Measurements from ENCODE around the gene NDUFS1.
A peak's percentile ranks its signal among the peaks of the same experiment; 100 is the strongest.

Gene NDUFS1

DNA sequence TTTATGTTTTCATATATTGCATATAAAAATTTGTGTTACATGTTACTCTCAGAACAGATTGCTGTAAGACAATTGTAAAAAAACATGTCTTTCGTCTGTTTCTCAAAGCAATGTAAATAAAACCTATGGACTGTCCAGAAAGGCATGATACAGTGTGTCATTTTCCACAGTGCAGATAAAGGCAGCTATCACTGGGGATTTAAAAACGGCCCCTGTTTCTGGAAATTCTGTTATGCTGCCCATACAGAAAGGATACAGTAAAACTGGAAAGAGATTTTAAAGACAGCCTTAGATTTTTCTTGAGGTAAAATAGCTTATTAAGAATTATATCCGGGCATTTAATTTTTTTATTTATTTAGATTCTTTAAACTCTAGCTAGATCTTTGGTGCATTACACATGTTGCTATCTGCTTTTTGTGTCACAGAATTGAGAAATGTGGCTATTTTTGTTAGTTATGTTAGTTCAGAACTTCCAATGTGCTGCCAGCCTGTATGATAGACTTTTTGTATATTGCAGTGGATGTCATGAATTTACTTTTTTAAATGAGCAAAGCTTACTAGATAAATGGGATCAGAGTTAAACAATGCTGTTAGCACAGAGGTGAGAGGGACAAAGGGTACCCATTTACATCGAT lies 72.4 kb downstream of the NDUFS1 start:
- Histone ChIP-seq H3K27me3 (replicated peaks) (no peaks in the 10 kb centered on the region), H3K4me3 (ENCODE audit: low read depth, low read length) (peak overlapping the region; percentile 79), H3K27ac (peak overlapping the region; percentile 84), H3K36me3 (replicated peaks) (peaks cover 2% of the 10 kb centered on the region)
- DNase-seq: no peak
- in situ Hi-C loops (cut with HindIII; ENCODE audit: low pct_ligation_motif_present, low sequenced_read_pairs): no loop called here
- TF ChIP-seq, protein P1, sequence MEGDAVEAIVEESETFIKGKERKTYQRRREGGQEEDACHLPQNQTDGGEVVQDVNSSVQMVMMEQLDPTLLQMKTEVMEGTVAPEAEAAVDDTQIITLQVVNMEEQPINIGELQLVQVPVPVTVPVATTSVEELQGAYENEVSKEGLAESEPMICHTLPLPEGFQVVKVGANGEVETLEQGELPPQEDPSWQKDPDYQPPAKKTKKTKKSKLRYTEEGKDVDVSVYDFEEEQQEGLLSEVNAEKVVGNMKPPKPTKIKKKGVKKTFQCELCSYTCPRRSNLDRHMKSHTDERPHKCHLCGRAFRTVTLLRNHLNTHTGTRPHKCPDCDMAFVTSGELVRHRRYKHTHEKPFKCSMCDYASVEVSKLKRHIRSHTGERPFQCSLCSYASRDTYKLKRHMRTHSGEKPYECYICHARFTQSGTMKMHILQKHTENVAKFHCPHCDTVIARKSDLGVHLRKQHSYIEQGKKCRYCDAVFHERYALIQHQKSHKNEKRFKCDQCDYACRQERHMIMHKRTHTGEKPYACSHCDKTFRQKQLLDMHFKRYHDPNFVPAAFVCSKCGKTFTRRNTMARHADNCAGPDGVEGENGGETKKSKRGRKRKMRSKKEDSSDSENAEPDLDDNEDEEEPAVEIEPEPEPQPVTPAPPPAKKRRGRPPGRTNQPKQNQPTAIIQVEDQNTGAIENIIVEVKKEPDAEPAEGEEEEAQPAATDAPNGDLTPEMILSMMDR (IDR thresholded peaks at IDR 0.05; ENCODE audit: low read depth, low read length, missing control alignments): no peak

DNA sequence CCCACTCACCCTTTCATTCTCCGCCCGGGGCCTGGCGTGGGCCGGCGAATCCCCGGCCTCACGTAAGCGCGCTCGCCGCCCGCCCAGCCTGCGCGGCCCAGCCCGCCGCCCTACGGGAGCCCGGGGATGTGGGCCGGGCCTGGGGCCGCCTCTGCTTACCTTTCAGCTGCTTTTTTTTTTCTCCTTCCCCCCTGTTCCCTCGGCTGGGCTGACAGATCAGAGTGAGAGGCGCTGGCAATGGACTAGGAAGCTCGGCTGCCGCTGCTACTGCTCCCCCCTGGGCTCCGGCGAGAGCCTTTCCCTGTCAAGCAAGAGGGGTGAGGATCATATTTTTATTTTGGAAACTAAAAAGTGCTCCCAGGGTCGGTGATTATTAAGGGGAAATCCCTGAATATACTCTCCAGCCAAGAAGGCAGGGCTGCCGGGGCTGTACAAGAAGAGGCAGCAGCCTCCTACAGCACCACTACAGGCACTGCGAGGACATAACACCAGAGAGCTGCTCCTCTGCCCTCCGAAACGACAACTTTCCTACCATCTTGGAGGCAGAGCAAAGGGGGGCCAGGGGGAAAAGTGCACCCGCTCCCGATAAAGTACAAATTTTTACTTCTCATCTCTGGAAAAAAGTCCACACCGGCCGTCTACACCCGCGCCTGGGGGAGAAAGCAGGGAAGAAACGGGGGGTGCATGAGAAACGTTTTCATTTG lies 73.3 kb downstream of the NDUFS1 start, which contains the start of gene INO80D:
Gene INO80D (minus strand): TSS at position 433 of the 704 bp plus-strand sequence. CDS start 23,158 bp downstream, outside the sequence.
- Histone ChIP-seq H3K27ac (peak within 1 kb of the TSS; percentile 84), H3K27me3 (replicated peaks) (no peaks in the 10 kb centered on the region), H3K4me3 (ENCODE audit: low read depth, low read length) (peak within 1 kb of the TSS; percentile 79), H3K36me3 (replicated peaks) (peaks cover 2% of the 10 kb centered on the region)
- in situ Hi-C loops (cut with HindIII; ENCODE audit: low pct_ligation_motif_present, low sequenced_read_pairs): no loop called here
- TF ChIP-seq, protein P1 (IDR thresholded peaks at IDR 0.05; ENCODE audit: low read depth, low read length, missing control alignments): peak; percentile 71
- DNase-seq: peak; percentile 80

DNA sequence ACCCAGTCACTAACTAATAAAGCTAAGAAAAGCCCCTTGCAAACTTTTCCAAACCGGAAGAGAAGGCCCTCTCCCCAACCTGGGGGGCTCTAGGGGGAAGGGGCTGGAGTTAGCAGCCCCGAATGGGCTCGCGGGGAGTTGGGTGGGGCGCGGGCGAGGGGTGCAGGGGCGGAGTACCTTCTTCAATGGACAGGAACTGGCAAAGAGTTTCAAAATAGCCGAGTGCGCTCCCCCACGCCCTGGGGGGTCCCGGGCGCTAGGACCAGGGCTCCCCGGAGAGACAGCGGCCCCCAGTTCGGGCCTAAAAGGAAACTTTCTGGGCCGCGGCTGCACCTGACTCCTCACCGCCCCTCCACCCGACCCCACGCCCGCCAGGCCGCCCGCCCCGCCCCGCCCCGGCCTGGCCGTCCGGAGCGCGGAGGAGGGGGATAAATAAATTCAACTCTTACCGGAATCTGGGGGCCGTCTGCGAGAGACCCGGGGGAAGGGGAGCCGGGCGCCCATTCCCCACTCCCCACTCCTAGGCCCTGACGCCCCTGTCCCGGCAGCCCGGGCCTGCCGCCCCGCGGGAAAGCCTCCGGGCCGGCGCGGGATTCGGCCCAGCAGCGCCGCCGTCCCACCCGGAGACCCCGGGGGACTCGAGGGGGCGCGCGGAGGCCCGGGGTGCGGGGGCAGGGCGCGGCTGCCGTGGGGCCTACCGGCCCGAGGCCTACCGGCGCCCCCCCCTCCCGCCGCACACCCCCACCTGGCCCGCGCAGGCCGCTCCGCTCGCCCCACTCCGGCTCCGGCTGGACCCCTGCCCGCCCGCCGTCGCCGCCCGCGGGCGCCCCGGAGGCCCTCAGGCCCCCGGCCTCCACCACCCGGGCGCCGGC lies 74.1 kb downstream of the NDUFS1 start:
- Histone ChIP-seq H3K27ac (peak overlapping the region; percentile 84), H3K27me3 (replicated peaks) (no peaks in the 10 kb centered on the region), H3K4me3 (ENCODE audit: low read depth, low read length) (peak overlapping the region; percentile 79), H3K36me3 (replicated peaks) (no peaks in the 10 kb centered on the region)
- in situ Hi-C loops (cut with HindIII; ENCODE audit: low pct_ligation_motif_present, low sequenced_read_pairs): no loop called here
- no peak for DNase-seq
- TF ChIP-seq, protein P1 (IDR thresholded peaks at IDR 0.05; ENCODE audit: low read depth, low read length, missing control alignments): no peak

DNA sequence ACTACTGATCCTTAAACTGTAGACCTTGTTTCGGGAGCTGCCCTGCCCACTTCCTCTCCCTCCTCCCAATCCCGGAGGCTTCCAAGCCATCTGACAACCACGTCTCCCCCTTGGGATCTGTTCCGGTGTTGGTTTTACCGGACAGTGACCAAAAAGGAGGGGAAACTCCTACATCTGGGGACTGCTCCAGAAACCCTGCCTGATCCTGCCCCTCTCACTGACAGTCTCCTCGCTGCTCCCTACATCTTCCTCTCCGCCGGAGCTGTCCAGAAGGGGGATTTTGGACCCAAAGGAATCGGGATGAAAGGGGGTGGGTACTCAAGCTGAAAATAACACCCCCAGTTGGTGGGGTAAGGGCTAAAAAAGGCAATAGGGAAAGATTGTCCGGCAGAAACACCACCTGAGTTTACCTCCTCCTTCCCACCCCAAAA lies 74.8 kb downstream of the NDUFS1 start:
- TF ChIP-seq, protein P1 (IDR thresholded peaks at IDR 0.05; ENCODE audit: low read depth, low read length, missing control alignments): peak; percentile 18
- peak overlapping the region; percentile 79 for H3K4me3 ChIP-seq (ENCODE audit: low read depth, low read length)
- no peaks in the 10 kb centered on the region for H3K27me3 ChIP-seq (replicated peaks)
- peak; percentile 40 for DNase-seq
- H3K36me3 ChIP-seq (replicated peaks): no peaks in the 10 kb centered on the region
- H3K27ac ChIP-seq: peak overlapping the region; percentile 84
- in situ Hi-C loops (cut with HindIII; ENCODE audit: low pct_ligation_motif_present, low sequenced_read_pairs): no loop called here

DNA sequence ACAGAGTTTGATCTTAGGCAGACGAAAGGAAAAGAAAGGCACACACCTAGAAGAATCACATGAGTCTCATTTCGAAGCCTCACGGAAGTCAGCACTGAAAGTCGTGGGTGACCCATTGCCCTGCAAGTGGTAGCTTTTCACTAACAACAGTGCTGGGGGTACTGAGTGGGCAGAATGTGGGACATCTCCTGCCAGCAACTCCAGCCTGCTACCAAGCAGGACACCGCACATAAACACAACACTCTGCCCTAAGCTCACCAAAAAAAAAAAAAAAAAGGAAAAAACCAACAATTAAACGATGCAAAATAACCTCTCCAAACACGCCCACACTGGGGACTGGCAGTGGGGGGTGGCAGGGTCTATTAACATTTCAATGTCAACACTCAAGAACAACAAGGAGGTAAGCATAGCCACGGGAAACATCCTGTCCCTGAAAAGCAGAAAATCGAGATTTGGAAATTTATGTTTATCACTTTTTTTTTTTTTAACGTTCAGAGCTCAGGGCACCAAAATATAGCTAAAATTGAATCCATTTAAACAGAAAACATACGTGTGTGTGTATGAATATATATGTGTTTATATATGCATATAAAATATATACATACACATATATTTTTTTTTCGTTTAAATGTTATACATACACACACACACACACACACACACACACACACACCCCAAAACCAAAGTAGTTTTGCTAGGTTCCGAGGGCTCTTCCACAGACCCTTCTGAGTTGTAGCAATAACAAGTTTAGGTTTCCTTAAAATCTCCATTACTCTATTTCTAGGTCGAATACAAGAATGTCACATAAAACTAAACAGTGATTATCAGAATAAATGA lies 75.4 kb downstream of the NDUFS1 start:
- no peak for DNase-seq
- TF ChIP-seq, protein P1 (IDR thresholded peaks at IDR 0.05; ENCODE audit: low read depth, low read length, missing control alignments): no peak
- in situ Hi-C loops (cut with HindIII; ENCODE audit: low pct_ligation_motif_present, low sequenced_read_pairs): no loop called here

More for the DNA sequence above, 75.4 kb downstream of the NDUFS1 start:
- no peak overlapping the region for H3K27ac ChIP-seq
- no peaks in the 10 kb centered on the region for H3K36me3 ChIP-seq (replicated peaks)
- H3K4me3 ChIP-seq (ENCODE audit: low read depth, low read length): peak overlapping the region; percentile 79
- no peaks in the 10 kb centered on the region for H3K27me3 ChIP-seq (replicated peaks)

All from brain microvascular endothelial cell (primary cell).